Memory B cell (primary cell): ENCODE results near the gene OTOF.

Source experiments
- ATAC-seq: fragments of 150-1000 bp; cut with Tn5 transposase; 2 replicates; pipeline ENCODE4 v1.10.0; 2021; ENCODE audit warnings: low read depth, mild to moderate bottlenecking, moderate library complexity
- DNase-seq, 2 donors: peaks; one replicate each; pipeline ENCODE4 v3.0.0; 2022; ENCODE audit warnings: low spot score in 2 of 2
- H3K27ac Mint-ChIP-seq: one replicate; pipeline ENCODE4 v1.8.0; 2022; ENCODE audit warnings: mild to moderate bottlenecking, moderate library complexity, mixed read lengths
- H3K27me3 Mint-ChIP-seq: one replicate; pipeline ENCODE4 v1.8.0; 2022; ENCODE audit warnings: mixed read lengths
- H3K36me3 Mint-ChIP-seq: one replicate; pipeline ENCODE4 v1.8.0; 2022; ENCODE audit warnings: mild to moderate bottlenecking, mixed read lengths
- H3K4me1 Mint-ChIP-seq: one replicate; pipeline ENCODE4 v1.8.0; 2022; ENCODE audit warnings: mixed read lengths
- H3K4me3 Mint-ChIP-seq: one replicate; pipeline ENCODE4 v1.8.0; 2022; ENCODE audit warnings: mild to moderate bottlenecking, moderate library complexity, mixed read lengths
- H3K9me3 Mint-ChIP-seq: one replicate; pipeline ENCODE4 v1.8.0; 2022; ENCODE audit warnings: mixed read lengths

The OTOF gene

GRCh38 chr2:26511466-26511865 lies 33.5 kb upstream of the OTOF start:
- DNase-seq (no peak), ATAC-seq (no peak)
- H3K27me3 Mint-ChIP-seq, result peaks cover 9% of the 10 kb centered on the region
- peaks cover 5% of the 10 kb centered on the region for H3K4me1 Mint-ChIP-seq
- no peak overlapping the region for H3K4me3 Mint-ChIP-seq
- no peaks in the 10 kb centered on the region for H3K9me3 Mint-ChIP-seq
- H3K36me3 Mint-ChIP-seq, result no peaks in the 10 kb centered on the region
- no peak overlapping the region for H3K27ac Mint-ChIP-seq

GRCh38 chr2:26510344-26510973 lies 32.5 kb upstream of the OTOF start:
- no peaks in the 10 kb centered on the region for H3K36me3 Mint-ChIP-seq
- no peak overlapping the region for H3K27ac Mint-ChIP-seq
- DNase-seq (no peak), ATAC-seq (no peak)
- peaks cover 9% of the 10 kb centered on the region for H3K27me3 Mint-ChIP-seq
- no peaks in the 10 kb centered on the region for H3K9me3 Mint-ChIP-seq
- peaks cover 5% of the 10 kb centered on the region for H3K4me1 Mint-ChIP-seq
- no peak overlapping the region for H3K4me3 Mint-ChIP-seq

GRCh38 chr2:26509141-26509540 lies 31.2 kb upstream of the OTOF start:
- Mint-ChIP-seq H3K9me3 (no peaks in the 10 kb centered on the region), H3K27ac (no peak overlapping the region), H3K4me1 (peaks cover 5% of the 10 kb centered on the region), H3K36me3 (no peaks in the 10 kb centered on the region), H3K4me3 (no peak overlapping the region), H3K27me3 (peaks cover 7% of the 10 kb centered on the region)
- DNase-seq (no peak), ATAC-seq (no peak)

GRCh38 chr2:26507932-26508331 lies 30.0 kb upstream of the OTOF start:
- Mint-ChIP-seq H3K27me3 (peaks cover 10% of the 10 kb centered on the region), H3K4me1 (peaks cover 11% of the 10 kb centered on the region), H3K27ac (no peak overlapping the region), H3K9me3 (no peaks in the 10 kb centered on the region), H3K4me3 (no peak overlapping the region), H3K36me3 (no peaks in the 10 kb centered on the region)
- DNase-seq (no peak), ATAC-seq (no peak)

GRCh38 chr2:26507088-26507487 lies 29.2 kb upstream of the OTOF start:
- Mint-ChIP-seq H3K4me3 (no peak overlapping the region), H3K9me3 (no peaks in the 10 kb centered on the region), H3K36me3 (no peaks in the 10 kb centered on the region), H3K27me3 (peaks cover 10% of the 10 kb centered on the region), H3K4me1 (peaks cover 6% of the 10 kb centered on the region), H3K27ac (no peak overlapping the region)
- ATAC-seq (no peak), DNase-seq (no peak)

GRCh38 chr2:26506279-26506678 lies 28.4 kb upstream of the OTOF start:
- peaks cover 8% of the 10 kb centered on the region for H3K27me3 Mint-ChIP-seq
- H3K4me3 Mint-ChIP-seq, result no peak overlapping the region
- no peak overlapping the region for H3K27ac Mint-ChIP-seq
- no peaks in the 10 kb centered on the region for H3K9me3 Mint-ChIP-seq
- peaks cover 6% of the 10 kb centered on the region for H3K4me1 Mint-ChIP-seq
- no peaks in the 10 kb centered on the region for H3K36me3 Mint-ChIP-seq
- DNase-seq (no peak), ATAC-seq (no peak)

- Mint-ChIP-seq H3K4me3 (peak overlapping the region; percentile 84), H3K27ac (no peak overlapping the region), H3K4me1 (peaks cover 6% of the 10 kb centered on the region), H3K36me3 (no peaks in the 10 kb centered on the region), H3K9me3 (no peaks in the 10 kb centered on the region), H3K27me3 (peaks cover 6% of the 10 kb centered on the region)
- ATAC-seq (no peak), DNase-seq (no peak)
Measured at GRCh38 chr2:26504002-26504401, 26.1 kb upstream of the OTOF start.

DNA sequence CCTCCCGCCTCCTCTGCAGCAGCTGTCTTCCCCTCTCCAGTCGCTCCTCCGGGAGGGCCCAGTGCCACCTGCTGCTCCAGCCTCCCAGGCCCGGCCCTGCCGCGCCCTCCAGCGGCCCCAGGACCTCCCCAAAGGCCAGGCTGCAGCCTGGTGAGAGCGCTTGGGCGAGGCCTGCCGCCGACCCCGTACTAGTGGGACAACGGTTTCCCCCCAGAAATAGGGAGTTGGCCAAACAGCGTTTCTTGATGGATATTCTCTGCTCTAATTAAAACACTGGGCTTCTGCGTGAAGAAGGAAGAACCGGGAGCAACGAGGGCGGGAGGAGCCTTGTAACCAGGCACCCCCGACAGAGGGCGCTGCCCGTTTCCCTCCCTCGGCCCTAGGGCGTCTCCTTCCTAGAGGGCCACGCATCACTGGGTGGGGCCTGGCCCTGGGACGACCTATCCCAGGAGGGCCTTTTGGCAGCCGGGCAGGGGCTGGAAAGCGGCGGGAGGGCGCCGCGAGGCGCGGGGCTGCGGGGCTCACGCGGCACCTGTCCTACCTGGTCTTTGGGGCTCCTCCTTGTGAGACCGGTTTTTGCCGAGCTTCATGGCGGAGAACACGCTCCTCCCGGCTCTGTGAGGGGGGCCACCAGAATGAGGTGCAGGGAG lies 25.4 kb upstream of the OTOF start:
- no peaks in the 10 kb centered on the region for H3K9me3 Mint-ChIP-seq
- H3K36me3 Mint-ChIP-seq, result no peaks in the 10 kb centered on the region
- ATAC-seq, result peak; percentile 93
- peak overlapping the region; percentile 84 for H3K4me3 Mint-ChIP-seq
- peaks cover 6% of the 10 kb centered on the region for H3K27me3 Mint-ChIP-seq
- H3K4me1 Mint-ChIP-seq, result peaks cover 6% of the 10 kb centered on the region
- DNase-seq, result peak; percentile 46 to 55
- no peak overlapping the region for H3K27ac Mint-ChIP-seq

- no peak overlapping the region for H3K4me3 Mint-ChIP-seq
- H3K4me1 Mint-ChIP-seq, result peaks cover 6% of the 10 kb centered on the region
- DNase-seq (no peak), ATAC-seq (no peak)
- H3K36me3 Mint-ChIP-seq, result no peaks in the 10 kb centered on the region
- H3K9me3 Mint-ChIP-seq, result no peaks in the 10 kb centered on the region
- H3K27me3 Mint-ChIP-seq, result peaks cover 11% of the 10 kb centered on the region
- H3K27ac Mint-ChIP-seq, result no peak overlapping the region
Measured at GRCh38 chr2:26500406-26500805, 22.5 kb upstream of the OTOF start.

DNA sequence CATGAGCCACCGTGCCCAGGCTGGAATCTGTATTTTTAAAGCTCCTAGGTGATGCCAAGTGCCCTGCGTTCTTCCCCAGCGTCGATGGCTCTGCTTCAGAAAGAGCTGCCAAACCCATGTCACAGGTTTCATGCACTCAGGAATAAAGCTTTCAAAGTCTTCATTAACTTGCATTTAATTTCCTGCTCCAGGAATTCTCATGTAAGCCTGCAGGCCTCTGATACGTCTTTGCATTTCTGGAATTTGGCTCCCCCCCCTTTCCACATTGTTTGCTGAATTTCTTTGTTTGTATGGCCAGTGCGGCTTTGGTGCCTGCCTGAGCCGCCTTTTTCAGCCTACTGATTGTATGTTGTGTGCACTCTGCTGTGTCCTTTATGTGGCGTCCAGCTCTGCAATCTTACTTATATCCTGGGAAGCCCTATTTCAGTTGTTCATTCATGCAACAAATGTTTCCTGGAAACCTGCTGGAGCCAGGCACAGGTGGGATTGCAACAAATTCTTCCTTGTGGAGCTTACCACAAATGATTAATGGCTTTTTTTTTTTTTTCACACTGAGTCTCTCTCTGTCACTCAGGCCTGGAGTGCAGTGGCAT lies 17.9 kb upstream of the OTOF start:
- DNase-seq, result no peak
- Mint-ChIP-seq H3K4me3 (no peak overlapping the region), H3K36me3 (no peaks in the 10 kb centered on the region), H3K27ac (no peak overlapping the region), H3K27me3 (peaks cover 7% of the 10 kb centered on the region), H3K4me1 (peaks cover 9% of the 10 kb centered on the region), H3K9me3 (no peaks in the 10 kb centered on the region)
- no peak for ATAC-seq

GRCh38 chr2:26494891-26495290 lies 17.0 kb upstream of the OTOF start:
- no peaks in the 10 kb centered on the region for H3K36me3 Mint-ChIP-seq
- no peaks in the 10 kb centered on the region for H3K9me3 Mint-ChIP-seq
- ATAC-seq (no peak), DNase-seq (no peak)
- no peak overlapping the region for H3K4me3 Mint-ChIP-seq
- H3K27ac Mint-ChIP-seq, result no peak overlapping the region
- peaks cover 9% of the 10 kb centered on the region for H3K4me1 Mint-ChIP-seq
- peaks cover 7% of the 10 kb centered on the region for H3K27me3 Mint-ChIP-seq

- Mint-ChIP-seq H3K27ac (no peak overlapping the region), H3K9me3 (no peaks in the 10 kb centered on the region), H3K4me3 (no peak overlapping the region), H3K4me1 (peaks cover 9% of the 10 kb centered on the region), H3K36me3 (no peaks in the 10 kb centered on the region), H3K27me3 (peaks cover 7% of the 10 kb centered on the region)
- DNase-seq (no peak), ATAC-seq (no peak)
Measured at GRCh38 chr2:26494199-26494598, 16.3 kb upstream of the OTOF start.

DNA sequence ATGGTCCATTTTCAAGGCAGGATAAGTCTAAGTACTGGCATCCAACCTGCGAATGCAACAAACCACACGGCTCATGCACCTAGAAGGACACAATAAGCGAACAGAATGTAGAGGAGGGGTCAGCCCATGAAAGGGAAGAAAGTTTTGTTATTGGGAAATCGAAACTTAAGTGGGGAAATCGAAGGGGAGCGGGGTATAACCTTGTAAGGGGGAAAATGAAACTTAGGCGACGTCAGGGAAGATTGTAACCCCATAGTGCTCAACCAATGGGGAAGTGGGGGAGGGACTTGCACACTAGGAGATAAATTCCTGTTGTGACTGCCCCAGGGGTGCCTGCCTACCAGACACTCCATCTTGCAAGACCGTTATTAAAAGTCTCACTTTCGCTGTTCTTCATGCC lies 15.6 kb upstream of the OTOF start:
- Mint-ChIP-seq H3K27me3 (peaks cover 7% of the 10 kb centered on the region), H3K4me1 (peaks cover 9% of the 10 kb centered on the region), H3K4me3 (no peak overlapping the region), H3K27ac (no peak overlapping the region), H3K9me3 (no peaks in the 10 kb centered on the region), H3K36me3 (no peaks in the 10 kb centered on the region)
- ATAC-seq, result no peak
- DNase-seq, result no peak

- H3K4me3 Mint-ChIP-seq, result no peak overlapping the region
Measured at GRCh38 chr2:26492749-26493515, 15.0 kb upstream of the OTOF start.

More at GRCh38 chr2:26492749-26493515, 15.0 kb upstream of the OTOF start:
- H3K36me3 Mint-ChIP-seq, result no peaks in the 10 kb centered on the region
- ATAC-seq (no peak), DNase-seq (no peak)
- H3K9me3 Mint-ChIP-seq, result no peaks in the 10 kb centered on the region
- peaks cover 5% of the 10 kb centered on the region for H3K27me3 Mint-ChIP-seq
- H3K27ac Mint-ChIP-seq, result no peak overlapping the region
- peaks cover 9% of the 10 kb centered on the region for H3K4me1 Mint-ChIP-seq
